ENCODE data around the gene ATP5F1D. TPM values are rescaled to one million over a fixed set of nuclear protein-coding genes. Genes with fewer than 3 reads are reported as not detected.
A peak's percentile ranks its signal among the peaks of the same experiment; 100 is the strongest.

The ATP5F1D gene
- total and polyA plus RNA-seq, 2 of the 13 experiments (the other 11 are each of a cell fraction or from before 2014, with no cell fraction given) = 39.4 to 78.7 TPM

DNA sequence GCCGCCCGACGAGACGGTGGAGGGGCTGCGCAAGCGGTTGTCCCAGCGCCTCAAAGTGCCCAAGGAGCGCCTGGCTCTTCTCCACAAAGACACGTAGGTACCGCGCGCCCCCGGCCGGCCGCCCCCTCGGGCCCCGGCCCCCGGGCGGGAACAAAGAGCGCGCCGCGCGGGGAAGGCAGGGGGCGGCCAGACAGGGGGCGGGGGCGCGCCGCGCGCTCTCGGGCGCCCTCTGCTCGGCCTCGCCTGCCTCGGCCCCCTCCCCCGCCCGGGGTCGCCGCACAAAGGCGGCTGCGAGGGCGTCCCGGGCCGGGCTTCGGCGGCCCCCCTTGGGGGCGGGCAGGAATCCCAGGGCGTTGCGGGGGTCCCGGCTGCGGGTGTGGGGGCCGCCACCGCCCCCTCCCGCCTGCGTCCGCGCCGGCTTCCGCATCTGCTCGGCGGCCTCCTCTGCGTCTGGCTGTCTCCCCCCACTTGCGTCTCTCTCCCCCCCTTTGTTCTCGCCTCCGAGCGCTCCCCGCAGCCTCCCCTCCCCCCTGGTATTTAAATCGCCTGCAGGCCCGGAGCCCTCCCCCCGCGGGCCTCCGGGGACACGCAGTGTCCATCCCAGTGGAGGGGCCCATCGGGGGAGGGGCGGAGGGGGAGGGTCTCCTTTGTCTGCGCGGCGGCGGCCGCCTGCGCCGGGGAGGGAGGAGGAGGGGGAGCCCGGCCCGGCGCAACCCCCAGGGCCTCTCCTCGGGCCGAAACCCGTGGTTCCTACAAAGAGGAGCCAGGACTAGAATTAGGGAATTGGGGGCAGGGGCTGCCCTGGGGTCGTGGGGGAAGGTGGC lies 9.1 kb downstream of the ATP5F1D start (continued):
- TF ChIP-seq, protein P1, sequence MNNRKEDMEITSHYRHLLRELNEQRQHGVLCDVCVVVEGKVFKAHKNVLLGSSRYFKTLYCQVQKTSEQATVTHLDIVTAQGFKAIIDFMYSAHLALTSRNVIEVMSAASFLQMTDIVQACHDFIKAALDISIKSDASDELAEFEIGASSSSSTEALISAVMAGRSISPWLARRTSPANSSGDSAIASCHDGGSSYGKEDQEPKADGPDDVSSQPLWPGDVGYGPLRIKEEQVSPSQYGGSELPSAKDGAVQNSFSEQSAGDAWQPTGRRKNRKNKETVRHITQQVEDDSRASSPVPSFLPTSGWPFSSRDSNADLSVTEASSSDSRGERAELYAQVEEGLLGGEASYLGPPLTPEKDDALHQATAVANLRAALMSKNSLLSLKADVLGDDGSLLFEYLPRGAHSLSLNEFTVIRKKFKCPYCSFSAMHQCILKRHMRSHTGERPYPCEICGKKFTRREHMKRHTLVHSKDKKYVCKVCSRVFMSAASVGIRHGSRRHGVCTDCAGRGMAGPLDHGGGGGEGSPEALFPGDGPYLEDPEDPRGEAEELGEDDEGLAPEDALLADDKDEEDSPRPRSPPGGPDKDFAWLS (CRISPR knock-in tag; IDR thresholded peaks at IDR 0.05; ENCODE audit: borderline replicate concordance) = no peak
- TF ChIP-seq KLF13 (CRISPR knock-in tag; IDR thresholded peaks at IDR 0.05) = no peak
- no peak for TF ChIP-seq ZNF782 (CRISPR knock-in tag; IDR thresholded peaks at IDR 0.05; ENCODE audit: borderline replicate concordance)
- TF ChIP-seq JUN (CRISPR knock-in tag; IDR thresholded peaks at IDR 0.05) = no peak
- no peak for TF ChIP-seq SALL2 (CRISPR knock-in tag; IDR thresholded peaks at IDR 0.05)
- no peak for TF ChIP-seq JDP2 (CRISPR knock-in tag; IDR thresholded peaks at IDR 0.05; ENCODE audit: borderline replicate concordance)
- TF ChIP-seq ZNF430 (CRISPR knock-in tag; IDR thresholded peaks at IDR 0.05) = no peak
- TF ChIP-seq, protein P2, sequence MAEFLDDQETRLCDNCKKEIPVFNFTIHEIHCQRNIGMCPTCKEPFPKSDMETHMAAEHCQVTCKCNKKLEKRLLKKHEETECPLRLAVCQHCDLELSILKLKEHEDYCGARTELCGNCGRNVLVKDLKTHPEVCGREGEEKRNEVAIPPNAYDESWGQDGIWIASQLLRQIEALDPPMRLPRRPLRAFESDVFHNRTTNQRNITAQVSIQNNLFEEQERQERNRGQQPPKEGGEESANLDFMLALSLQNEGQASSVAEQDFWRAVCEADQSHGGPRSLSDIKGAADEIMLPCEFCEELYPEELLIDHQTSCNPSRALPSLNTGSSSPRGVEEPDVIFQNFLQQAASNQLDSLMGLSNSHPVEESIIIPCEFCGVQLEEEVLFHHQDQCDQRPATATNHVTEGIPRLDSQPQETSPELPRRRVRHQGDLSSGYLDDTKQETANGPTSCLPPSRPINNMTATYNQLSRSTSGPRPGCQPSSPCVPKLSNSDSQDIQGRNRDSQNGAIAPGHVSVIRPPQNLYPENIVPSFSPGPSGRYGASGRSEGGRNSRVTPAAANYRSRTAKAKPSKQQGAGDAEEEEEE (CRISPR knock-in tag; IDR thresholded peaks at IDR 0.05; ENCODE audit: borderline replicate concordance) = no peak
- TF ChIP-seq ATAD3A (CRISPR knock-in tag; IDR thresholded peaks at IDR 0.05) = no peak
- TF ChIP-seq ZNF616 (CRISPR knock-in tag; IDR thresholded peaks at IDR 0.05; ENCODE audit: low read depth) = no peak
- TF ChIP-seq ZNF543 (CRISPR knock-in tag; IDR thresholded peaks at IDR 0.05) = no peak
- TF ChIP-seq NFRKB (IDR thresholded peaks at IDR 0.05) = no peak
- TF ChIP-seq, protein P3, sequence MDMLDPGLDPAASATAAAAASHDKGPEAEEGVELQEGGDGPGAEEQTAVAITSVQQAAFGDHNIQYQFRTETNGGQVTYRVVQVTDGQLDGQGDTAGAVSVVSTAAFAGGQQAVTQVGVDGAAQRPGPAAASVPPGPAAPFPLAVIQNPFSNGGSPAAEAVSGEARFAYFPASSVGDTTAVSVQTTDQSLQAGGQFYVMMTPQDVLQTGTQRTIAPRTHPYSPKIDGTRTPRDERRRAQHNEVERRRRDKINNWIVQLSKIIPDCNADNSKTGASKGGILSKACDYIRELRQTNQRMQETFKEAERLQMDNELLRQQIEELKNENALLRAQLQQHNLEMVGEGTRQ (IDR thresholded peaks at IDR 0.05; ENCODE audit: low read depth, low read length) = no peak
- TF ChIP-seq, protein P3 (CRISPR knock-in tag; IDR thresholded peaks at IDR 0.05; ENCODE audit: borderline replicate concordance) = no peak
- TF ChIP-seq TRIM24 (CRISPR knock-in tag; IDR thresholded peaks at IDR 0.05) = no peak
- TF ChIP-seq ZFY (CRISPR knock-in tag; IDR thresholded peaks at IDR 0.05) = no peak
- TF ChIP-seq ZNF44 (CRISPR knock-in tag; IDR thresholded peaks at IDR 0.05) = no peak
- no peak for TF ChIP-seq ZSCAN30 (CRISPR knock-in tag; IDR thresholded peaks at IDR 0.05)
- TF ChIP-seq GABPB1 (CRISPR knock-in tag; IDR thresholded peaks at IDR 0.05) = peak; percentile 28; the same call in 1 of the 2 replicates
- TF ChIP-seq, protein P4, sequence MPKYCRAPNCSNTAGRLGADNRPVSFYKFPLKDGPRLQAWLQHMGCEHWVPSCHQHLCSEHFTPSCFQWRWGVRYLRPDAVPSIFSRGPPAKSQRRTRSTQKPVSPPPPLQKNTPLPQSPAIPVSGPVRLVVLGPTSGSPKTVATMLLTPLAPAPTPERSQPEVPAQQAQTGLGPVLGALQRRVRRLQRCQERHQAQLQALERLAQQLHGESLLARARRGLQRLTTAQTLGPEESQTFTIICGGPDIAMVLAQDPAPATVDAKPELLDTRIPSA (CRISPR knock-in tag; IDR thresholded peaks at IDR 0.05; ENCODE audit: borderline replicate concordance) = no peak
- no peak for TF ChIP-seq GFI1 (CRISPR knock-in tag; IDR thresholded peaks at IDR 0.05; ENCODE audit: borderline replicate concordance)
- no peak for TF ChIP-seq ZNF143 (CRISPR knock-in tag; IDR thresholded peaks at IDR 0.05)
- 0 out of 2 replicates have a peak, but pooled peaks have one; percentile 29 for TF ChIP-seq ZNF296 (CRISPR knock-in tag; conservative IDR thresholded peaks at IDR 0.05)
- TF ChIP-seq KAT2B (IDR thresholded peaks at IDR 0.05; ENCODE audit: borderline replicate concordance, low read depth, low read length) = no peak

All from HepG2 (cell line).